Psoas muscle (tissue), 8 donors: Measurements from ENCODE around the gene OR2AG1. TPM values are rescaled to one million over a fixed set of nuclear protein-coding genes. Genes with fewer than 3 reads are reported as not detected.
"Not testable (repeated sequence)": the region's sequence is repeated elsewhere in the genome, so short reads cannot be mapped to it uniquely, and the experiment has no call there.

Experiments
- ATAC-seq, 4 donors: fragments of 200-7000 bp; cut with Tn5 transposase; one replicate each; pipeline ENCODE4 v1.9.1; 2020; ENCODE audit warnings: moderate library complexity in 3 of 4, mild to moderate bottlenecking in 2 of 4
- DNase-seq, 2 donors: peaks; one replicate each; pipeline ENCODE4 v3.0.0-alpha.2; 2020
- H3K27ac ChIP-seq: fragments of 200-600 bp; one replicate; pipeline ENCODE4 v1.8.0; 2022
- H3K27me3 ChIP-seq, 3 donors: fragments of 200-600 bp in 1 of 3; one replicate each; pipeline versions ENCODE4 v1.6.1 to v1.8.0; 2013 to 2022; ENCODE audit warnings: low read length in 2 of 3, mild to moderate bottlenecking in 2 of 3, moderate library complexity in 1 of 3; ENCODE audit not compliant: insufficient read depth in 3 of 3
- H3K36me3 ChIP-seq, 2 donors: fragments of 200-600 bp in 1 of 2; one replicate each; pipeline versions ENCODE4 v1.6.1 to v1.8.0; 2013 to 2022; ENCODE audit warnings: low read depth in 1 of 2, mild to moderate bottlenecking in 1 of 2, moderate library complexity in 1 of 2; ENCODE audit not compliant: insufficient read depth in 1 of 2
- H3K4me1 ChIP-seq: fragments of 200-600 bp; one replicate; pipeline ENCODE4 v1.8.0; 2022
- H3K4me3 ChIP-seq: fragments of 200-600 bp; one replicate; pipeline ENCODE4 v1.8.0; 2022; ENCODE audit warnings: mild to moderate bottlenecking
- H3K9me3 ChIP-seq: fragments of 200-600 bp; one replicate; pipeline ENCODE4 v1.8.0; 2022
- WGBS, 3 donors: extraction: QIAGEN DNeasy Blood & Tissue Kit; methylation state at CpG; one replicate each; pipeline versions ENCODE4 v1.1.6 to v1.1.7; 2013; 5-methylcytosine and 5-hydroxymethylcytosine counted together
- intact Hi-C, 2 donors: fragments of 100-400 bp; cut with DNase I; formaldehyde crosslinking; loops; one replicate each; pipeline versions ENCODE4 v1.11.0 to v1.14.2; 2022
- polyA plus RNA-seq, 3 donors: library from polyadenylated mRNA; stranded (reverse); fragments of 200-250 nt; gene quantifications; one replicate each; pipeline ENCODE4 v1.2.3, GENCODE V29; 2013
- total RNA-seq, 4 donors: library from RNA; stranded (reverse); fragmentation: NEBNext Ultra II Directional in 2 of 4; extraction: Animal tissue kit (Norgen Biotek cat#: 25700) in 2 of 4; gene quantifications; one replicate each; pipeline versions ENCODE4 v1.2.1 to v1.2.4, GENCODE V29; 2021 to 2023
- TF ChIP-seq, protein P1 (sequence below): fragments of 200-600 bp; IDR thresholded peaks from one replicate; pipeline ENCODE4 v1.8.0; 2022; ENCODE audit warnings: antibody characterized with exemption
- donor health status: healthy with polysubstance abuse.
- donor health status: DM: no; HTN: no; CAD: no; lungs with moderate emphysema.
- donor health status: Bipolar disorder and iron deficiency.
- donor health status: healthy.
- donor health status: DM: yes; HTN: yes; CAD: no.
- donor health status: DM: no; HTN: no; CAD: no.
- donor health status: DM: no; HTN: no; CAD: no.
- donor health status: DM: yes; HTN: yes; CAD: no.

Gene OR2AG1
- total and polyA plus RNA-seq, 7 donors: not detected

DNA sequence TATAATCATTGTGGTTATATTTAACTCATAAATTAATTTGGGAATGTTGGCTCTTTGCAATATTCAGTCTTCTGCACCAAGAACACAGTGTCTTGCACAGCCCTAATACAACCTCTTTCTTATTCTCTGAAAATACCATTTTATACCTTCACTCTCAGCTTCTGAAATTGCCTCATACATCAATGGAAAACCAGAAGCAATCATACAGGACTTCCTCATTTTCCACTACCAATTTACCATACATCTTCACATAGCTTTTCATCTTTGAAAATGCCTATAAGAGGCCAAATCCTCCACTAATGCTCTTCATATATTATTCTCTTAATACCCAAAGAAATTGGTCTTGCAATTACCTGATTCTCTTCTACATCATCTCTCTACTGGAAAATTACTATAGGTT lies 4.3 kb upstream of the OR2AG1 start:
- Histone ChIP-seq H3K4me1 (no peaks in the 10 kb centered on the region), H3K9me3 (no peaks in the 10 kb centered on the region), H3K27ac (no peak overlapping the region), H3K4me3 (no peak overlapping the region), H3K27me3 (no peaks in the 10 kb centered on the region), H3K36me3 (no peaks in the 10 kb centered on the region)
- DNase-seq: no peak
- intact Hi-C loops: no loop called here
- ATAC-seq: no peak
- TF ChIP-seq, protein P1, sequence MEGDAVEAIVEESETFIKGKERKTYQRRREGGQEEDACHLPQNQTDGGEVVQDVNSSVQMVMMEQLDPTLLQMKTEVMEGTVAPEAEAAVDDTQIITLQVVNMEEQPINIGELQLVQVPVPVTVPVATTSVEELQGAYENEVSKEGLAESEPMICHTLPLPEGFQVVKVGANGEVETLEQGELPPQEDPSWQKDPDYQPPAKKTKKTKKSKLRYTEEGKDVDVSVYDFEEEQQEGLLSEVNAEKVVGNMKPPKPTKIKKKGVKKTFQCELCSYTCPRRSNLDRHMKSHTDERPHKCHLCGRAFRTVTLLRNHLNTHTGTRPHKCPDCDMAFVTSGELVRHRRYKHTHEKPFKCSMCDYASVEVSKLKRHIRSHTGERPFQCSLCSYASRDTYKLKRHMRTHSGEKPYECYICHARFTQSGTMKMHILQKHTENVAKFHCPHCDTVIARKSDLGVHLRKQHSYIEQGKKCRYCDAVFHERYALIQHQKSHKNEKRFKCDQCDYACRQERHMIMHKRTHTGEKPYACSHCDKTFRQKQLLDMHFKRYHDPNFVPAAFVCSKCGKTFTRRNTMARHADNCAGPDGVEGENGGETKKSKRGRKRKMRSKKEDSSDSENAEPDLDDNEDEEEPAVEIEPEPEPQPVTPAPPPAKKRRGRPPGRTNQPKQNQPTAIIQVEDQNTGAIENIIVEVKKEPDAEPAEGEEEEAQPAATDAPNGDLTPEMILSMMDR: no peak

DNA sequence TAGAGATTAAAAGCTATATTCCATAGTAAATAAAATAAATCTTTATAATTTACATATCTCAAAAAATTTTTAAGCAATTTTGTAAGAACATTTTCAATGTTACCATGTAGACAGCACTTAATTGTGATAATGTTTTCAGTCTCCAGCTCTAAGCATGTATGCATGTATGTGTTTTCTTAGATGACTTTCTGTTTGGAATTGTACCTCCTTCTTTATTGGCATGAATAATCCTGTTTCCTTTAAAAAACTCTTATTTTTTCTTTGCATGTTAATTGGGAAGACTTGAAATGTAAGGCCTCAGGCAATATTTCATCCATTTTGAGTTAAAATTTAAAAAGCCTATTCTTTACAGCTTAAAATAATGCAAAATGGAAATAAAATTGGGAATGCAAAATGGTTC lies 2.0 kb upstream of the OR2AG1 start:
- Histone ChIP-seq H3K4me3 (no peak overlapping the region), H3K27me3 (no peaks in the 10 kb centered on the region), H3K9me3 (no peaks in the 10 kb centered on the region), H3K4me1 (no peaks in the 10 kb centered on the region), H3K36me3 (no peaks in the 10 kb centered on the region), H3K27ac (no peak overlapping the region)
- DNase-seq (no peak), ATAC-seq (no peak)
- TF ChIP-seq, protein P1: no peak
- intact Hi-C loops: no loop called here

DNA sequence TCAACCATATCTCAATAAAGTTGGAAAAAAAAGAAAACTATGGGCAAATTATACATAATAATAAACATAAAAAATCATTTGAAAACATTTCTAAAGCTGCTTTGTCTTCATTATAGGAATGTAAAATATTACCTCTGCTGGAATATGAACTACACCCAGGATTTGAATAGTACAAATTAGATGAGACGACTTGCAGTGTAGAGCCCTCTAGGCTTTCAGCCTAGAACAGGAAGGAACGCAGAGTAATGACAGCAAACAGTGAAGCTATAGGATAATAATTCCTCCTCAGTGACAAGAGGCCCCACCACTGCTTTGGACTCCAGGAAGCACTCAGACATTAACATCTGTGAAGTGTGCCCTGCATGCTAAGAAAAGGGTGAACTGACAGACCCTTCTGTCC lies 7.7 kb downstream of the OR2AG1 start:
- WGBS, 3 donors: 57 to 69% (median 66%) methylated on average over 2 of the region's 2 CpGs
- ATAC-seq (no peak), DNase-seq (no peak)
- Histone ChIP-seq H3K36me3 (no peaks in the 10 kb centered on the region), H3K9me3 (no peaks in the 10 kb centered on the region), H3K4me1 (no peaks in the 10 kb centered on the region), H3K27ac (no peak overlapping the region), H3K4me3 (no peak overlapping the region), H3K27me3 (no peaks in the 10 kb centered on the region)
- TF ChIP-seq, protein P1: no peak
- intact Hi-C loops: no loop called here

DNA sequence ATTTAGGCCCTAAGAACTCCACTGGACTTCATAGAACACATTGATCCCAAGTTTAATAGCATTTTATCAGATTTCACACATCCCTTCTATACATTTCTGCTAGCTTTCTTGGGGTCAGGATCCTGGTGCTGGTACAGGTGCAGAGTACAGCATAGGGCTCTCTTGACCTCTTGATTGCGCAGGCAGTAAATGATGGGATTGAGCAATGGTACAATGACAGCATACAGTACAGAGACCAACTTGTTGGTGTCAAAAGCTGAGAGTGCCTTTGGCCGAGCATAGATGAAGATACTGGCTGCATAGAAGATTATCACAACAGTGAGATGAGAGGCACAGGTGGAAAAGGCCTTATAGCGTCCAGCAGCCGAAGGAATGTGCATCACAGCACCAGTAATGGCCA lies 11.8 kb downstream of the OR2AG1 start:
- intact Hi-C loops: no loop called here
- ATAC-seq: no peak

GRCh38 chr11:6799402-6799801 lies 16.6 kb downstream of the OR2AG1 start, which contains the start of gene OR6A2:
Gene OR6A2 (minus strand): TSS chr11:6799689. CDS start chr11:6795708, 3,981 bp downstream.
- TF ChIP-seq, protein P1: no peak

More for the DNA sequence above, 11.8 kb downstream of the OR2AG1 start:
- TF ChIP-seq, protein P1: no peak
- Histone ChIP-seq H3K27ac (no peak overlapping the region), H3K9me3 (no peaks in the 10 kb centered on the region), H3K36me3 (no peaks in the 10 kb centered on the region), H3K4me1 (no peaks in the 10 kb centered on the region), H3K27me3 (no peaks in the 10 kb centered on the region), H3K4me3 (no peak overlapping the region)
- DNase-seq: no peak
- 81 to 90% (median 82%) methylated on average over 4 of the region's 4 CpGs for WGBS, 3 donors

GRCh38 chr11:6801075-6801474 lies 18.3 kb downstream of the OR2AG1 start:
- ATAC-seq, intact Hi-C loops, H3K36me3 ChIP-seq, H3K27ac ChIP-seq, H3K9me3 ChIP-seq, H3K27me3 ChIP-seq, H3K4me1 ChIP-seq, H3K4me3 ChIP-seq, DNase-seq: not testable (repeated sequence)

More at GRCh38 chr11:6799402-6799801, 16.6 kb downstream of the OR2AG1 start, which contains the start of gene OR6A2:
- no peaks in the 10 kb centered on the region for H3K27me3 ChIP-seq
- no peak within 1 kb of the TSS for H3K4me3 ChIP-seq
- H3K36me3 ChIP-seq: no peaks in the 10 kb centered on the region
- ATAC-seq (no peak), DNase-seq (no peak)
- H3K9me3 ChIP-seq: no peaks in the 10 kb centered on the region
- no peak within 1 kb of the TSS for H3K27ac ChIP-seq
- no peaks in the 10 kb centered on the region for H3K4me1 ChIP-seq
- intact Hi-C loops: no loop called here
- WGBS, 3 donors: 68 to 81% (median 71%) methylated on average over 1 of the region's 1 CpG
